Posterior cingulate gyrus (tissue), 11 donors: ENCODE measurements around the gene C13orf46.
A peak's percentile ranks its signal among the peaks of the same experiment; 100 is the strongest.

Experiments used
- DNase-seq, 10 donors: peaks; one replicate each; pipeline versions ENCODE4 v3.0.0 to v3.0.0-alpha.2; 2020 to 2021; ENCODE audit warnings: mixed read lengths in 3 of 10
- intact Hi-C: fragments of 100-400 bp; cut with DNase I; formaldehyde crosslinking; loops from one replicate; pipeline ENCODE4 v1.15.1; 2023

Gene C13orf46

GRCh38 chr13:113930671-113931637 is 42.9 kb downstream of the C13orf46 start:
- DNase-seq = peak in 4 of 10 donors; percentile 3 to 74 (median 26)
- intact Hi-C loops = no loop called here

GRCh38 chr13:113929628-113930615 is 44.0 kb downstream of the C13orf46 start:
- peak in 5 of 10 donors; percentile 4 to 82 (median 16) for DNase-seq

DNA sequence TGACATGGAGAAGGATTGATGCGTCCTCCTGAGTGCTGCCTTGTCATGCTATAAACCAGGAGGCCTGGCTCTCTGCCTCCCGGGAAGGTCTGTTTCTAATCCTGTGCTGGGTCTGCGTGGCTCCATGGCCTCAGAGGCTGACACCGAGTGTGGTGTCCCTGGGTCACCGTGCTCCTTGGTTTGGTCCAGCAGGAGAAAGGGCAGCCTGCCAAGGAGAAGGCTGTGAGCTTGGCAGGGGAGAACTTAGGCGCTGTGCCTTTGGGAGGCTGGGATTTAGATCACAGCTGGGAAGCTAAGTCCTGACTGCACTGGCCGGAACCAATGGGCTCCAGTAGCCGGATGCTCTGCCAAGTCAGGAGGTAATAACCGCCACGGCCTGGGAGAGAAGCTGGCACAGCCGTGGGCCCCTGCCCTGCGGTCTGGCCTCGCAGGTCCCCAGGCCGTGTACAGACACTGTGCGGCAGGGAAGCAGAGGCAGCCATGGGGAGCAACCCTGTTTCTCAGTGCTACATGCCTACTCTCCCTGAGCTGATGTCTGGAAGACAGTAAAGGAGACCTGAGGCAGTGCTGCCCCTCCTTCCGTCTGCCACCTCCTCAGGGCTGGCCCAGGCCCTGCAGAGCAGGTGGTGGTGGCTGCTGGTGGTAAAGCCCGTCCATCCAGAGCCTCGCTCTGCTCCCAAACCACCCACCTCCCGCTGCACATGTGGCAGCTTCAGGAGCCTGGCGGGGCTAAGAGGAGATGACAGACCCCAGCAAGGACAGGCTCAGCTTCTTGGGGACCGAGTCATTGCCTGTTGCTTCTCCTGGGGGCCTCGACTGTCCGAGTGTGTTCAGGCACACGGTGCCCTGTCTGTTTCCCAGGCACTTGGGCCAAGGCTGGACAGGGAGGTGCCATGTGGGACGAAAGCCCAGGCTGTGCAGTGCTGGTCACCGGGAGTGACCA is 44.9 kb downstream of the C13orf46 start:
- DNase-seq = peak in 7 of 10 donors; percentile 30 to 88 (median 51)
- intact Hi-C loops = no loop called here

More at GRCh38 chr13:113929628-113930615, 44.0 kb downstream of the C13orf46 start:
- intact Hi-C loops = no loop called here

DNA sequence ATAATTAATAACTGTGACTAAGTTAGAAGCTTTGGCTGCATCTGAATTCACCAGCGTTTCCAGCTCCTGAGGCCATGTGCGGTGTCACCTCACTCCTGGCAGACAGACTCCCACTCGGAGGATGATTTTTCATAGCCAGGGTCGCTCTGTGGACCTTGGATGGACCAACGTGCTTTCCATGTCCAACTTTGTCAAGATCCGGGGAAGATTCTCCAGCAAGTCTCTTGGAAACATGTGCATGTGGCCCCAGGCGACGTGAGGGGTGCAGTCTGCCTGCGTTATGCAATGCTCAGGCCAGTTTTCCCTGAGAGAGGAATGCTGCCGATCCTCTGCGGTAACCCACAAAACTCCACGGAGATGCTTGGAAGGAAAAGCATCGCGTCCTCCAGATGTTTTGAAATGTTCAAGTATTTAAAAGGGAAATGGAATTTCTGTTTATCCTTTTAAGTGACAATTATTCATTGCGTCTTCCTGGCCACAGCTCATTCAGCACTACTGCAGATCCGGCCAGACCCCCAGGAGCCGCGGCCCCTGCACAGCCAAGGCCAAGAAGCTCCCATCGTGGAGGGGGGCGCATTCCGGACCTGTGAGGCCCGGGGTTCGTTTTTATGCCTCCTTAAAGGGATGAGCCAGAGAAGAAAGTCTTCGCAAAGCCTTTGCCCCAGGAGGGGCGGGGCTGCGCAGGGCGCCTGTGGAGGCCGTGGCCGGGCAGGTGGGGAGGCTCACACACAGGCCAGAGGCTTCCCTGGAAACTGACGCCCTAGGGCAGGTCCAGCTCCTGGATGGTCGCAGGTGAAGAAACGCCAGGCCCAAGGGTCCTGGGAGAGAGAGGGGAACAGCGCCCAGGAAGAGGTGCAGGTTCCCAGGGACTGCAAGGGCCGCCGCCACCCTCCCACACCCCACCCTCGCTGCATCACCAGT is 46.0 kb downstream of the C13orf46 start:
- DNase-seq = peak in 4 of 10 donors; percentile 8 to 71 (median 42)
- intact Hi-C loops = no loop called here

- intact Hi-C loops = no loop called here
- peak in 3 of 10 donors; percentile 22 to 86 (median 83) for DNase-seq
Observed at GRCh38 chr13:113926951-113927660, 46.8 kb downstream of the C13orf46 start.

- intact Hi-C loops = no loop called here
- peak in 3 of 10 donors; percentile 2 to 63 (median 48) for DNase-seq
Observed at GRCh38 chr13:113926301-113926761, 47.5 kb downstream of the C13orf46 start.

GRCh38 chr13:113924184-113924901 is 49.5 kb downstream of the C13orf46 start:
- DNase-seq = peak in 2 of 10 donors; percentile 12 to 15
- intact Hi-C loops = no loop called here

DNA sequence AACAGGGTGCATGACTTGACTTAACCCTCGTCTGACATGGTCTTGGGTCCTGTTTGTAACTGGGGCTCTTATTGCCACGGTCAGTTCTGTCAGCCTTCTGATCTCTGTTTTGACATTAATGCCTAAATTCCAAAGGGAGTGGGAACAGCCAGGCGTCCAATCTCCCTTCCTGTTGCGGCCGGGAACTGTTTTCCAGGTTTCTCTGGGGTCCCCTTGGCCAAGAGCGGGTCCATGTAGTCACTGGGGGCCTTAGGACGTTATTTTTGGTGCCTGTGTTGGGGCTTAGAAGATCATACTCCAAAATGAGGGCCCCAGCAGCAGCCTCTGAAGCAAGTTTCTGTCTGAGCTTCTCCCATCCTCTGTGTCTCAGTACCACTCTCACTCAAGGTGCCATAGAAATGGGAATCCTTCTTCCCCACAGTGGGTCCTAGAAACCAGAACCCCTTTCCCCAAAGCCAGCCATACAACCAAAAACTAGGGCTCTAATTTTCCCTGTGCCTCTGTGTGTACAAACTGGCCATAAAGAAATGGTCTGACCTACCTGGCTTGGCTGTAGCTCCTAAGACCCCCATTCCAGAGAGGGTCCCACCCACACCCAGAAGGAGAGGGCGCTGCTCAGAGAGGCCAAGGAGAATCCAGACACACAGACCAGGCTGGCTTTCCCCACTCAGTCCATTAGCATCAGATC is 50.4 kb downstream of the C13orf46 start:
- intact Hi-C loops = no loop called here
- DNase-seq = peak in 2 of 10 donors; percentile 17 to 27

- intact Hi-C loops = no loop called here
Observed at GRCh38 chr13:113922412-113923118, 51.3 kb downstream of the C13orf46 start.

DNA sequence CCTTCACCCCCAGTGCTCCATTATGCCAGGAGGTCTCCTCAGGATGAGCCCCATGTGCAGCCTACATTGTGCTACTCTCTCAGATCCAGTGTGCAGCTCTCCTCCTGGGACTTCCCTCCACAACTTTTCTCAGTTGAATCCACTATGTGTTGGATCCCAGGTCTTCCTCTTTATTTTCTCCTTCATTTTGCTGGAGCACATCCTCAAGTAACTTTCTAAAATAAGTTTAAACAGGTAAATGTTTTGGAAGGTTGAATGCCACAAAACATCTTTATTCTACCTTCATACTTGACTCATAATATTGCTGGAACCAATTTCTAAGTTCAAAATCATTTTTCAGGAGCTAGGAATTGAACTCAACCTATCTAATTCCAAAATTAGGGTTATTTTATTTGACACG is 52.1 kb downstream of the C13orf46 start:
- DNase-seq = peak in 1 of 10 donors; percentile 20
- intact Hi-C loops = no loop called here

More at GRCh38 chr13:113922412-113923118, 51.3 kb downstream of the C13orf46 start:
- DNase-seq = peak in 2 of 10 donors; percentile 12 to 30

DNA sequence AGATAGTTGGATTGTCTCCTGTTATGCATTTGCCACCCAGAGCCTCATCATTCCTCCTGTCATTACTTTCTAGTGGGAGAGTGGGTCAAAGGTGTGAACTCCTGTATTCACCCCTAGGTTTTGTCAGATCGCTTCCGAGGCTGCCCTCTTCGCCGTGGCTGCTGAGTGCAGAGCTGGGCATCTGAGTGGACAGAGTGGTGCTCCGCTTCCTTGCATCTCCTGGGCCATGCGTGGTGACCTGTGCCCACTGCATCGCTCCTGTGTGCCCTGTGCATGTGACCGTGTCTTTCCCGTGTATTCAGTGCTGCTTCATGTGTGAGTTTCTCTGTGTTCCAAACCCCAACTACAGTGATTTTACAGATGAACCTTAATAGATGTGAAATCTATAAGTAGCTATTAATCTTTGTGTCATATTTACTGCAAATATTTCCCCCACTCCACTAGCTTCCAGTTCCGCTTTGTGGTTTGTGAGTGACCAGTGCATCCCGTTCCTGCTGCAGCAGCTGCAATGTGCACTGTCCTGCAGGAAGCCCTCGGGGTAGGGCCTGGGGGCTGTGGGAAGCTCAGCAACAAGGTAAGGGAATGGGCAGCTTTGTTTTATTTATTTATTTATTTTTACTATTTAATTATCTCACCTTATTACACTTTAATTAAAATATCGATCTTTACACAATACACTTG is 53.1 kb downstream of the C13orf46 start:
- intact Hi-C loops = no loop called here
- DNase-seq = peak in 2 of 10 donors; percentile 55 to 60

- peak in 2 of 10 donors; percentile 62 to 78 for DNase-seq
- intact Hi-C loops = no loop called here
Observed at GRCh38 chr13:113919761-113920559, 53.9 kb downstream of the C13orf46 start.

DNA sequence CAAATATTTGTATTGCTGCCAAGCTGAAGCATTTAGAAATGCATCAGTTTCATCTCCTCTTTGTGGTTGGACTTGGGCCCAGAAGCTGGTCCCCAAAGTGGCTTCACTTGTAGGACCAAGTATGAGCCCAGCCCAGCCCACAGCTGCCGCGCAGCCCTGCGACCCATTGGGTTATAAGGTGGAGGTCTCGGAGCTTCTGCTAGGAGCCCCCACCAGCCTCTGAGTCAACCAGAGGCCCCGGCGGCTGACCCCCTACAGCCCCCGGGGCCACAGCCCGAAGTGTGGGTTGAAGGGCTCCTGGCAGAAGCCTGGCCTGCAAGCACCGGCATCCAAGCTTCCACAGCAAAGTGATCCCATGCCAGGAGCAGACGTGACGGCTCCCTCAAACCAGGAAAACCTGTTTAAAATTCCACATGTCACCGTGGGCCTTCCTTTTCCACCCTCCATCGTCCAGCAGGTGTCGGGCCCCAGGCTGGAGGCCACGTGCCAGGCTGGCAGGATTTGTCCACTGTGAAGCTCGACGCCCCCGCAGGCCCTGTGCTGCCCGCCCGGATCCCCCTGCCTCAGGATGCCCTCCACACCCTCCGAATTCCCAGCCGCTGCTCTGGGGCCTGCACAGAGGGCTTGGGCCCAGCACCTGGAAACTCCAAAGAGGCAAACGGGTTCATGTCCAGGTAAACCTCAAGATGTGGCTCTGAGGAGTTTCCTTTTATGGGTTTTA is 54.7 kb downstream of the C13orf46 start:
- DNase-seq = peak in 1 of 10 donors; percentile 52
- intact Hi-C loops = no loop called here

- no peak for DNase-seq
- intact Hi-C loops = no loop called here
Observed at GRCh38 chr13:113918580-113918979, 55.3 kb downstream of the C13orf46 start.
